ENCODE results near the gene MUC13.

The MUC13 gene

GRCh38 chr3:124896824-124897526, 37.6 kb downstream of the MUC13 start:
- no peak for DNase-seq (ENCODE audit: low read depth)

- DNase-seq (ENCODE audit: low read depth): no peak
Observed at GRCh38 chr3:124895756-124896155, 38.8 kb downstream of the MUC13 start.

GRCh38 chr3:124893526-124893925, 41.0 kb downstream of the MUC13 start:
- no peak for DNase-seq (ENCODE audit: low read depth)

- DNase-seq (ENCODE audit: low read depth): no peak
Observed at GRCh38 chr3:124890573-124891190, 43.9 kb downstream of the MUC13 start.

GRCh38 chr3:124888482-124889441, 45.8 kb downstream of the MUC13 start:
- DNase-seq (ENCODE audit: low read depth): no peak

- DNase-seq (ENCODE audit: low read depth): no peak
Observed at GRCh38 chr3:124887932-124888298, 46.6 kb downstream of the MUC13 start.

- peak; percentile 82 for DNase-seq (ENCODE audit: low read depth)
Observed at GRCh38 chr3:124887177-124887931, 47.2 kb downstream of the MUC13 start, which contains the start of gene ITGB5. Gene ITGB5, minus strand, starts transcription at chr3:124887365. Its CDS starts 365 bp downstream, at chr3:124887000.

- peak; percentile 59 for DNase-seq (ENCODE audit: low read depth)
Observed at GRCh38 chr3:124886168-124887056, 48.1 kb downstream of the MUC13 start.

GRCh38 chr3:124885466-124886167, 48.9 kb downstream of the MUC13 start:
- DNase-seq (ENCODE audit: low read depth): peak; percentile 36

- no peak for DNase-seq (ENCODE audit: low read depth)
Observed at GRCh38 chr3:124884474-124885101, 50.0 kb downstream of the MUC13 start.

- no peak for DNase-seq (ENCODE audit: low read depth)
Observed at GRCh38 chr3:124883766-124884473, 50.6 kb downstream of the MUC13 start.

- DNase-seq (ENCODE audit: low read depth): no peak
Observed at GRCh38 chr3:124882816-124883747, 51.5 kb downstream of the MUC13 start.

- DNase-seq (ENCODE audit: low read depth): no peak
Observed at GRCh38 chr3:124881976-124882697, 52.4 kb downstream of the MUC13 start.

GRCh38 chr3:124879337-124879680, 55.2 kb downstream of the MUC13 start:
- DNase-seq (ENCODE audit: low read depth): no peak

- peak; percentile 89 for DNase-seq (ENCODE audit: low read depth)
Observed at GRCh38 chr3:124878561-124879336, 55.8 kb downstream of the MUC13 start.

GRCh38 chr3:124877674-124878073, 56.9 kb downstream of the MUC13 start:
- DNase-seq (ENCODE audit: low read depth): no peak
